ENCODE measurements around the gene WDR46.
A peak's percentile ranks its signal among the peaks of the same experiment; 100 is the strongest.
"Not testable (repeated sequence)": the region's sequence is repeated elsewhere in the genome, so short reads cannot be mapped to it uniquely, and the experiment has no call there.

The WDR46 gene

GRCh38 chr6:33285214-33285613, 3.8 kb downstream of the WDR46 start:
- not testable (repeated sequence) for DNase-seq

GRCh38 chr6:33280539-33280938, 8.5 kb downstream of the WDR46 start:
- no peak for DNase-seq

- peak; percentile 92 for DNase-seq
Measured at GRCh38 chr6:33279971-33280511, 9.0 kb downstream of the WDR46 start.

GRCh38 chr6:33279257-33279695, 9.8 kb downstream of the WDR46 start:
- DNase-seq = no peak

GRCh38 chr6:33278810-33279209, 10.2 kb downstream of the WDR46 start:
- DNase-seq = no peak

- no peak for DNase-seq
Measured at GRCh38 chr6:33278392-33278741, 10.7 kb downstream of the WDR46 start.

- no peak for DNase-seq
Measured at GRCh38 chr6:33277663-33278391, 11.2 kb downstream of the WDR46 start.

- DNase-seq = peak; percentile 95
Measured at GRCh38 chr6:33276864-33277662, 12.0 kb downstream of the WDR46 start, which contains the start of gene B3GALT4. TSS of gene B3GALT4 (plus strand) at chr6:33277123. CDS start at chr6:33277420, 297 bp downstream.

- peak; percentile 71 for DNase-seq
Measured at GRCh38 chr6:33276581-33276863, 12.5 kb downstream of the WDR46 start.

GRCh38 chr6:33275795-33276580, 13.1 kb downstream of the WDR46 start:
- DNase-seq = peak; percentile 54

GRCh38 chr6:33273924-33274902, 14.8 kb downstream of the WDR46 start:
- DNase-seq = peak; percentile 28

- no peak for DNase-seq
Measured at GRCh38 chr6:33273129-33273923, 15.7 kb downstream of the WDR46 start.

GRCh38 chr6:33272275-33273128, 16.5 kb downstream of the WDR46 start:
- peak; percentile 65 for DNase-seq

- DNase-seq = peak; percentile 100
Measured at GRCh38 chr6:33271468-33272274, 17.4 kb downstream of the WDR46 start, which contains the start of the genes RPS18 and VPS52. TSS of gene RPS18 (plus strand) at chr6:33272075. CDS start at chr6:33272120, 45 bp downstream. TSS of gene VPS52 (minus strand) at chr6:33271876. CDS start at chr6:33271675, 201 bp downstream.

GRCh38 chr6:33271117-33271467, 17.9 kb downstream of the WDR46 start:
- peak; percentile 74 for DNase-seq

- no peak for DNase-seq
Measured at GRCh38 chr6:33264015-33264414, 25.0 kb downstream of the WDR46 start.

- not testable (repeated sequence) for DNase-seq
Measured at GRCh38 chr6:33262490-33262889, 26.5 kb downstream of the WDR46 start.

- DNase-seq = no peak
Measured at GRCh38 chr6:33259032-33259431, 30.0 kb downstream of the WDR46 start.

GRCh38 chr6:33254591-33254990, 34.4 kb downstream of the WDR46 start:
- no peak for DNase-seq
